HepG2 (cell line): ENCODE data around the gene HIPK4. TPM values are rescaled to one million over a fixed set of nuclear protein-coding genes. Genes with fewer than 3 reads are reported as not detected.

Experiments used
- ATAD3A ChIP-seq: sonication (generic); formaldehyde crosslinking; IDR thresholded peaks from 2 replicates; pipeline ENCODE4 v1.4.0; 2020; ENCODE audit warnings: missing genetic modification reagents
- PLRG1 ChIP-seq: fragments of 450-650 bp; conservative IDR thresholded peaks from 2 replicates; pipeline ENCODE4 v1.6.1; 2016
- RAD21 ChIP-seq: fragments of 450-650 bp; formaldehyde crosslinking; IDR thresholded peaks from 2 replicates; pipeline ENCODE4 v1.5.0; 2020; ENCODE audit warnings: mild to moderate bottlenecking
- SCMH1 ChIP-seq: sonication (generic); formaldehyde crosslinking; IDR thresholded peaks from 2 replicates; pipeline ENCODE4 v1.9.0; 2021; ENCODE audit warnings: missing genetic modification reagents, mild to moderate bottlenecking, borderline replicate concordance
- TP53 ChIP-seq: sonication (generic); formaldehyde crosslinking; conservative IDR thresholded peaks from 2 replicates; pipeline ENCODE4 v1.4.0; 2020; ENCODE audit warnings: missing genetic modification reagents
- ZNF850 ChIP-seq: sonication (generic); formaldehyde crosslinking; conservative IDR thresholded peaks from 2 replicates; pipeline ENCODE4 v1.9.0; 2021; ENCODE audit warnings: mild to moderate bottlenecking, missing genetic modification reagents
- polyA plus RNA-seq, 8 experiments: library from polyadenylated mRNA; depleted of rRNA in 3 of 8; stranded (reverse) in 7 of 8; unstranded in 1 of 8; fragments of >200 nt; fragmentation: Illumina TruSeq in 4 of 8; extraction: Trizol in 4 of 8; gene quantifications; 2 replicates each; pipeline versions ENCODE4 v1.2.1 to v1.2.3, GENCODE V29; 2011 to 2016; ENCODE audit warnings: low read depth in 4 of 8, missing spikeins in 1 of 8, mixed read lengths in 1 of 8; ENCODE audit not compliant: insufficient read depth in 1 of 8
- total RNA-seq, 5 experiments: library from RNA; depleted of rRNA; stranded (reverse); fragments of >200 nt; fragmentation: Illumina TruSeq; extraction: Trizol; gene quantifications; 2 replicates each; pipeline ENCODE4 v1.2.3, GENCODE V29; 2016; ENCODE audit warnings: low read depth in 1 of 5
- TF ChIP-seq, protein P1 (sequence below): sonication (generic); formaldehyde crosslinking; IDR thresholded peaks from 2 replicates; pipeline ENCODE4 v1.9.0; 2021; ENCODE audit warnings: missing genetic modification reagents, mild to moderate bottlenecking, borderline replicate concordance
- TF ChIP-seq, protein P2 (sequence below): IDR thresholded peaks from 2 replicates; pipeline ENCODE4 v1.4.0; 2020; ENCODE audit warnings: mild to moderate bottlenecking, missing genetic modification reagents
- TF ChIP-seq, protein P3 (sequence below): sonication (generic); formaldehyde crosslinking; IDR thresholded peaks from 2 replicates; pipeline ENCODE4 v1.4.0; 2020; ENCODE audit warnings: missing genetic modification reagents
- TF ChIP-seq, protein P4 (sequence below): sonication (generic); formaldehyde crosslinking; IDR thresholded peaks from 2 replicates; pipeline ENCODE4 v1.4.0; 2020; ENCODE audit warnings: missing genetic modification reagents
- TF ChIP-seq, protein P5 (sequence below): sonication (generic); formaldehyde crosslinking; IDR thresholded peaks from 2 replicates; pipeline ENCODE4 v1.4.0; 2020; ENCODE audit warnings: missing genetic modification reagents
- TF ChIP-seq, protein P6 (sequence below): IDR thresholded peaks from 2 replicates; pipeline ENCODE4 v1.6.1; 2016; ENCODE audit warnings: low read depth, borderline replicate concordance

The HIPK4 gene
- total and polyA plus RNA-seq, 2 of the 13 experiments (the other 11 are each of a cell fraction or from before 2014, with no cell fraction given): 0.03 TPM; not detected in 1

DNA sequence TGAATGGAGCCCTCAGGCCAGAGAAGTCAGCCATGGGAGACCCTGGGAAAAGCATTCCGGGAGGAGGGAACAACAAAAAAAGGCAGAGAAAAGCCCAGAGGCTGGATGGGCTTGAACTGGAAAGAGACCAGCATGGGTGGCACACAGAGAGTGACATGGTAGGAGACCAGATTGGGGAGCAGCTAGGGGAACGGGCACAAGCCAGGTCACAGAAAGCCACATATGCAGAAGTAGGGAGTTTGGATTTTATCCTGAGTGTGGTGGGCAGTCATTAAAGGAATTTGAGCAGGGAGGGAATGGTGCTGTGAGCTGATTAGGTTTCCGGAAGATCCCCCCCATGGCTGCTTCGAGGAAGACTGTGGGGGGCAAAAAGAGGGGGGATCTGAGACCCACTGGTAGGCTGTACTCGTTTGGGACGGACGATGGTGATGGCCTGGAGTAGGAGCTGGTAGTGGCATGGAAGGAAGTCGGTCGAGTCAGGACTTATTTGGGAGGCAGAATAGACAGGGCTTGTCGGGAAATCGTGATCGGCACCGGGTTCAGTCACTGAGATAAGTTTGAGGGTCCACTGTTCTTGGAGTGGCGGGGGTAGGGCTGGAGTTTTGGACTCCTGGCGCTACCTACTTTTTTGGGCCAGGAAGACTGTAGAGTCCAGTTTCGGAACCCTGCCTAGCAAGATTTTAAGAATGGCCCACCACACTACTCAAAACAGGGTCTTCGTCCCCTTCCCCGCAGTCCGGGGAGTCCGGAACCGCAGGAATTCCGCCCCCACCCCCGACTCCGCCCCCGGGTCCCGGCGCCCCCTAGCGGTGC lies 34.9 kb upstream of the HIPK4 start (continued):
- TF ChIP-seq, protein P1, sequence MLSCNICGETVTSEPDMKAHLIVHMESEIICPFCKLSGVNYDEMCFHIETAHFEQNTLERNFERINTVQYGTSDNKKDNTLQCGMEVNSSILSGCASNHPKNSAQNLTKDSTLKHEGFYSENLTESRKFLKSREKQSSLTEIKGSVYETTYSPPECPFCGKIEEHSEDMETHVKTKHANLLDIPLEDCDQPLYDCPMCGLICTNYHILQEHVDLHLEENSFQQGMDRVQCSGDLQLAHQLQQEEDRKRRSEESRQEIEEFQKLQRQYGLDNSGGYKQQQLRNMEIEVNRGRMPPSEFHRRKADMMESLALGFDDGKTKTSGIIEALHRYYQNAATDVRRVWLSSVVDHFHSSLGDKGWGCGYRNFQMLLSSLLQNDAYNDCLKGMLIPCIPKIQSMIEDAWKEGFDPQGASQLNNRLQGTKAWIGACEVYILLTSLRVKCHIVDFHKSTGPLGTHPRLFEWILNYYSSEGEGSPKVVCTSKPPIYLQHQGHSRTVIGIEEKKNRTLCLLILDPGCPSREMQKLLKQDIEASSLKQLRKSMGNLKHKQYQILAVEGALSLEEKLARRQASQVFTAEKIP (CRISPR knock-in tag): no peak
- TF ChIP-seq TP53 (CRISPR knock-in tag) (no peak), PLRG1 (no peak), ATAD3A (CRISPR knock-in tag) (no peak), RAD21 (no peak), ZNF850 (CRISPR knock-in tag) (no peak), SCMH1 (CRISPR knock-in tag) (no peak)
- TF ChIP-seq, protein P2, sequence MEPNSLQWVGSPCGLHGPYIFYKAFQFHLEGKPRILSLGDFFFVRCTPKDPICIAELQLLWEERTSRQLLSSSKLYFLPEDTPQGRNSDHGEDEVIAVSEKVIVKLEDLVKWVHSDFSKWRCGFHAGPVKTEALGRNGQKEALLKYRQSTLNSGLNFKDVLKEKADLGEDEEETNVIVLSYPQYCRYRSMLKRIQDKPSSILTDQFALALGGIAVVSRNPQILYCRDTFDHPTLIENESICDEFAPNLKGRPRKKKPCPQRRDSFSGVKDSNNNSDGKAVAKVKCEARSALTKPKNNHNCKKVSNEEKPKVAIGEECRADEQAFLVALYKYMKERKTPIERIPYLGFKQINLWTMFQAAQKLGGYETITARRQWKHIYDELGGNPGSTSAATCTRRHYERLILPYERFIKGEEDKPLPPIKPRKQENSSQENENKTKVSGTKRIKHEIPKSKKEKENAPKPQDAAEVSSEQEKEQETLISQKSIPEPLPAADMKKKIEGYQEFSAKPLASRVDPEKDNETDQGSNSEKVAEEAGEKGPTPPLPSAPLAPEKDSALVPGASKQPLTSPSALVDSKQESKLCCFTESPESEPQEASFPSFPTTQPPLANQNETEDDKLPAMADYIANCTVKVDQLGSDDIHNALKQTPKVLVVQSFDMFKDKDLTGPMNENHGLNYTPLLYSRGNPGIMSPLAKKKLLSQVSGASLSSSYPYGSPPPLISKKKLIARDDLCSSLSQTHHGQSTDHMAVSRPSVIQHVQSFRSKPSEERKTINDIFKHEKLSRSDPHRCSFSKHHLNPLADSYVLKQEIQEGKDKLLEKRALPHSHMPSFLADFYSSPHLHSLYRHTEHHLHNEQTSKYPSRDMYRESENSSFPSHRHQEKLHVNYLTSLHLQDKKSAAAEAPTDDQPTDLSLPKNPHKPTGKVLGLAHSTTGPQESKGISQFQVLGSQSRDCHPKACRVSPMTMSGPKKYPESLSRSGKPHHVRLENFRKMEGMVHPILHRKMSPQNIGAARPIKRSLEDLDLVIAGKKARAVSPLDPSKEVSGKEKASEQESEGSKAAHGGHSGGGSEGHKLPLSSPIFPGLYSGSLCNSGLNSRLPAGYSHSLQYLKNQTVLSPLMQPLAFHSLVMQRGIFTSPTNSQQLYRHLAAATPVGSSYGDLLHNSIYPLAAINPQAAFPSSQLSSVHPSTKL (CRISPR knock-in tag): no peak
- TF ChIP-seq, protein P3, sequence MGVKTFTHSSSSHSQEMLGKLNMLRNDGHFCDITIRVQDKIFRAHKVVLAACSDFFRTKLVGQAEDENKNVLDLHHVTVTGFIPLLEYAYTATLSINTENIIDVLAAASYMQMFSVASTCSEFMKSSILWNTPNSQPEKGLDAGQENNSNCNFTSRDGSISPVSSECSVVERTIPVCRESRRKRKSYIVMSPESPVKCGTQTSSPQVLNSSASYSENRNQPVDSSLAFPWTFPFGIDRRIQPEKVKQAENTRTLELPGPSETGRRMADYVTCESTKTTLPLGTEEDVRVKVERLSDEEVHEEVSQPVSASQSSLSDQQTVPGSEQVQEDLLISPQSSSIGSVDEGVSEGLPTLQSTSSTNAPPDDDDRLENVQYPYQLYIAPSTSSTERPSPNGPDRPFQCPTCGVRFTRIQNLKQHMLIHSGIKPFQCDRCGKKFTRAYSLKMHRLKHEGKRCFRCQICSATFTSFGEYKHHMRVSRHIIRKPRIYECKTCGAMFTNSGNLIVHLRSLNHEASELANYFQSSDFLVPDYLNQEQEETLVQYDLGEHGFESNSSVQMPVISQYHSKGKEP: no peak
- TF ChIP-seq, protein P4, sequence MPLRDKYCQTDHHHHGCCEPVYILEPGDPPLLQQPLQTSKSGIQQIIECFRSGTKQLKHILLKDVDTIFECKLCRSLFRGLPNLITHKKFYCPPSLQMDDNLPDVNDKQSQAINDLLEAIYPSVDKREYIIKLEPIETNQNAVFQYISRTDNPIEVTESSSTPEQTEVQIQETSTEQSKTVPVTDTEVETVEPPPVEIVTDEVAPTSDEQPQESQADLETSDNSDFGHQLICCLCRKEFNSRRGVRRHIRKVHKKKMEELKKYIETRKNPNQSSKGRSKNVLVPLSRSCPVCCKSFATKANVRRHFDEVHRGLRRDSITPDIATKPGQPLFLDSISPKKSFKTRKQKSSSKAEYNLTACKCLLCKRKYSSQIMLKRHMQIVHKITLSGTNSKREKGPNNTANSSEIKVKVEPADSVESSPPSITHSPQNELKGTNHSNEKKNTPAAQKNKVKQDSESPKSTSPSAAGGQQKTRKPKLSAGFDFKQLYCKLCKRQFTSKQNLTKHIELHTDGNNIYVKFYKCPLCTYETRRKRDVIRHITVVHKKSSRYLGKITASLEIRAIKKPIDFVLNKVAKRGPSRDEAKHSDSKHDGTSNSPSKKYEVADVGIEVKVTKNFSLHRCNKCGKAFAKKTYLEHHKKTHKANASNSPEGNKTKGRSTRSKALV (CRISPR knock-in tag): no peak
- TF ChIP-seq, protein P5, sequence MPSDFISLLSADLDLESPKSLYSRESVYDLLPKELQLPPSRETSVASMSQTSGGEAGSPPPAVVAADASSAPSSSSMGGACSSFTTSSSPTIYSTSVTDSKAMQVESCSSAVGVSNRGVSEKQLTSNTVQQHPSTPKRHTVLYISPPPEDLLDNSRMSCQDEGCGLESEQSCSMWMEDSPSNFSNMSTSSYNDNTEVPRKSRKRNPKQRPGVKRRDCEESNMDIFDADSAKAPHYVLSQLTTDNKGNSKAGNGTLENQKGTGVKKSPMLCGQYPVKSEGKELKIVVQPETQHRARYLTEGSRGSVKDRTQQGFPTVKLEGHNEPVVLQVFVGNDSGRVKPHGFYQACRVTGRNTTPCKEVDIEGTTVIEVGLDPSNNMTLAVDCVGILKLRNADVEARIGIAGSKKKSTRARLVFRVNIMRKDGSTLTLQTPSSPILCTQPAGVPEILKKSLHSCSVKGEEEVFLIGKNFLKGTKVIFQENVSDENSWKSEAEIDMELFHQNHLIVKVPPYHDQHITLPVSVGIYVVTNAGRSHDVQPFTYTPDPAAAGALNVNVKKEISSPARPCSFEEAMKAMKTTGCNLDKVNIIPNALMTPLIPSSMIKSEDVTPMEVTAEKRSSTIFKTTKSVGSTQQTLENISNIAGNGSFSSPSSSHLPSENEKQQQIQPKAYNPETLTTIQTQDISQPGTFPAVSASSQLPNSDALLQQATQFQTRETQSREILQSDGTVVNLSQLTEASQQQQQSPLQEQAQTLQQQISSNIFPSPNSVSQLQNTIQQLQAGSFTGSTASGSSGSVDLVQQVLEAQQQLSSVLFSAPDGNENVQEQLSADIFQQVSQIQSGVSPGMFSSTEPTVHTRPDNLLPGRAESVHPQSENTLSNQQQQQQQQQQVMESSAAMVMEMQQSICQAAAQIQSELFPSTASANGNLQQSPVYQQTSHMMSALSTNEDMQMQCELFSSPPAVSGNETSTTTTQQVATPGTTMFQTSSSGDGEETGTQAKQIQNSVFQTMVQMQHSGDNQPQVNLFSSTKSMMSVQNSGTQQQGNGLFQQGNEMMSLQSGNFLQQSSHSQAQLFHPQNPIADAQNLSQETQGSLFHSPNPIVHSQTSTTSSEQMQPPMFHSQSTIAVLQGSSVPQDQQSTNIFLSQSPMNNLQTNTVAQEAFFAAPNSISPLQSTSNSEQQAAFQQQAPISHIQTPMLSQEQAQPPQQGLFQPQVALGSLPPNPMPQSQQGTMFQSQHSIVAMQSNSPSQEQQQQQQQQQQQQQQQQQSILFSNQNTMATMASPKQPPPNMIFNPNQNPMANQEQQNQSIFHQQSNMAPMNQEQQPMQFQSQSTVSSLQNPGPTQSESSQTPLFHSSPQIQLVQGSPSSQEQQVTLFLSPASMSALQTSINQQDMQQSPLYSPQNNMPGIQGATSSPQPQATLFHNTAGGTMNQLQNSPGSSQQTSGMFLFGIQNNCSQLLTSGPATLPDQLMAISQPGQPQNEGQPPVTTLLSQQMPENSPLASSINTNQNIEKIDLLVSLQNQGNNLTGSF (CRISPR knock-in tag): no peak
- TF ChIP-seq, protein P6, sequence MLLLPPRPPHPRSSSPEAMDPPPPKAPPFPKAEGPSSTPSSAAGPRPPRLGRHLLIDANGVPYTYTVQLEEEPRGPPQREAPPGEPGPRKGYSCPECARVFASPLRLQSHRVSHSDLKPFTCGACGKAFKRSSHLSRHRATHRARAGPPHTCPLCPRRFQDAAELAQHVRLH (CRISPR knock-in tag): no peak; the same call in 1 of the 2 replicates
